Measurements from ENCODE around the gene GCK.

Gene GCK

GRCh38 chr7:44104860-44105771, 84.1 kb downstream of the GCK start:
- no peaks in the 10 kb centered on the region for H3K36me3 ChIP-seq (ENCODE audit: control insufficient read depth, insufficient read depth, low read length)
- peak overlapping the region; percentile 34 for H3K9ac ChIP-seq (ENCODE audit: low read length)
- no peak overlapping the region for H3K4me3 ChIP-seq (ENCODE audit: low read length)
- H3K9me3 ChIP-seq (ENCODE audit: control insufficient read depth, low read length) = no peaks in the 10 kb centered on the region
- H3K27me3 ChIP-seq (ENCODE audit: control insufficient read depth, insufficient read depth, low read length) = peaks cover 36% of the 10 kb centered on the region
- peaks cover 5% of the 10 kb centered on the region for H3K4me1 ChIP-seq (ENCODE audit: control insufficient read depth, insufficient read depth, low read length)

GRCh38 chr7:44103923-44104859, 85.0 kb downstream of the GCK start, which contains the start of gene AEBP1:
TSS of gene AEBP1 (plus strand) at chr7:44104345. CDS start at chr7:44104666, 321 bp downstream.
- H3K36me3 ChIP-seq (ENCODE audit: control insufficient read depth, insufficient read depth, low read length) = no peaks in the 10 kb centered on the region
- H3K4me3 ChIP-seq (ENCODE audit: low read length) = no peak within 1 kb of the TSS
- H3K9me3 ChIP-seq (ENCODE audit: control insufficient read depth, low read length) = no peaks in the 10 kb centered on the region
- peaks cover 36% of the 10 kb centered on the region for H3K27me3 ChIP-seq (ENCODE audit: control insufficient read depth, insufficient read depth, low read length)
- H3K4me1 ChIP-seq (ENCODE audit: control insufficient read depth, insufficient read depth, low read length) = peaks cover 5% of the 10 kb centered on the region
- H3K9ac ChIP-seq (ENCODE audit: low read length) = peak within 1 kb of the TSS; percentile 34

- Histone ChIP-seq H3K4me1 (ENCODE audit: control insufficient read depth, insufficient read depth, low read length) (peaks cover 5% of the 10 kb centered on the region), H3K9me3 (ENCODE audit: control insufficient read depth, low read length) (no peaks in the 10 kb centered on the region), H3K27me3 (ENCODE audit: control insufficient read depth, insufficient read depth, low read length) (peaks cover 36% of the 10 kb centered on the region), H3K4me3 (ENCODE audit: low read length) (no peak overlapping the region), H3K36me3 (ENCODE audit: control insufficient read depth, insufficient read depth, low read length) (no peaks in the 10 kb centered on the region), H3K9ac (ENCODE audit: low read length) (no peak overlapping the region)
Observed at GRCh38 chr7:44103566-44103922, 85.7 kb downstream of the GCK start.

- no peak overlapping the region for H3K4me3 ChIP-seq (ENCODE audit: low read length)
- no peaks in the 10 kb centered on the region for H3K9me3 ChIP-seq (ENCODE audit: control insufficient read depth, low read length)
- H3K4me1 ChIP-seq (ENCODE audit: control insufficient read depth, insufficient read depth, low read length) = peaks cover 5% of the 10 kb centered on the region
- peaks cover 36% of the 10 kb centered on the region for H3K27me3 ChIP-seq (ENCODE audit: control insufficient read depth, insufficient read depth, low read length)
- H3K9ac ChIP-seq (ENCODE audit: low read length) = no peak overlapping the region
- no peaks in the 10 kb centered on the region for H3K36me3 ChIP-seq (ENCODE audit: control insufficient read depth, insufficient read depth, low read length)
Observed at GRCh38 chr7:44102846-44103565, 86.2 kb downstream of the GCK start.

- no peak overlapping the region for H3K4me3 ChIP-seq (ENCODE audit: low read length)
- peaks cover 5% of the 10 kb centered on the region for H3K4me1 ChIP-seq (ENCODE audit: control insufficient read depth, insufficient read depth, low read length)
- no peaks in the 10 kb centered on the region for H3K9me3 ChIP-seq (ENCODE audit: control insufficient read depth, low read length)
- H3K9ac ChIP-seq (ENCODE audit: low read length) = no peak overlapping the region
- H3K36me3 ChIP-seq (ENCODE audit: control insufficient read depth, insufficient read depth, low read length) = no peaks in the 10 kb centered on the region
- H3K27me3 ChIP-seq (ENCODE audit: control insufficient read depth, insufficient read depth, low read length) = peaks cover 36% of the 10 kb centered on the region
Observed at GRCh38 chr7:44101966-44102845, 87.0 kb downstream of the GCK start.

DNA sequence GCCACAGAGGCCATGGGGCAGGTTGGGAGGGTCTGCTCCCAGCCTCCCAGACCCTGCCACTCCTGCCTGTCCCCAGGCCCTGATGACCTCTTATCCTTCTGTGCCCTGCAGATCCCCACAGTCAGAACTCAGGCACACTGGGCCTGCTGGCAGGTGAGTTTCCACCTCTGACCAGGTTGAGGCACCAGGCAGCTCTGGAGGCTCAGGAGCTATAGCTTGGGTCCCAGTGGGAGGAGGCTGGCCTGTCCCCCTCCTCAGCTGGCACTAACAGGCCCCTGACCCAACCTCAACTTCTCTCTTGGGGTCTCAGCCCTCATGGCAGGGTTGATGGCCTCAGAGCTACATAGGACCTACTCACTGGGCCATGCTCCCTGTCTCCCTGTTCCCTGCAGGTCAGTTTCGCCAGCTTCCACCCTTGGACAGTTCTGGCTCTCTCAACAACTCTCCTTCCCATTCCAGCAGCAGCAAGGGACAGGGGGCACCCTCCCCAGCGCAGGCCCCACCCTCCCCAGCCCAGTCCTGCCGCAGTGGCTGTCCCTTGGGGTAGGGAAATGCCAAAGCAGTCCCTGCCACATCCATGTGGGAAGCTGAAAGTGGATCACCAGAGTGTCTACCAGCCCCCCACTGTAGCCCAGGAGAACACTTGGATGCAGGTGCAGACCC, 87.8 kb downstream of the GCK start:
- H3K27me3 ChIP-seq (ENCODE audit: control insufficient read depth, insufficient read depth, low read length) = peaks cover 36% of the 10 kb centered on the region
- peaks cover 5% of the 10 kb centered on the region for H3K4me1 ChIP-seq (ENCODE audit: control insufficient read depth, insufficient read depth, low read length)
- no peak overlapping the region for H3K9ac ChIP-seq (ENCODE audit: low read length)
- no peaks in the 10 kb centered on the region for H3K9me3 ChIP-seq (ENCODE audit: control insufficient read depth, low read length)
- H3K4me3 ChIP-seq (ENCODE audit: low read length) = no peak overlapping the region
- no peaks in the 10 kb centered on the region for H3K36me3 ChIP-seq (ENCODE audit: control insufficient read depth, insufficient read depth, low read length)

DNA sequence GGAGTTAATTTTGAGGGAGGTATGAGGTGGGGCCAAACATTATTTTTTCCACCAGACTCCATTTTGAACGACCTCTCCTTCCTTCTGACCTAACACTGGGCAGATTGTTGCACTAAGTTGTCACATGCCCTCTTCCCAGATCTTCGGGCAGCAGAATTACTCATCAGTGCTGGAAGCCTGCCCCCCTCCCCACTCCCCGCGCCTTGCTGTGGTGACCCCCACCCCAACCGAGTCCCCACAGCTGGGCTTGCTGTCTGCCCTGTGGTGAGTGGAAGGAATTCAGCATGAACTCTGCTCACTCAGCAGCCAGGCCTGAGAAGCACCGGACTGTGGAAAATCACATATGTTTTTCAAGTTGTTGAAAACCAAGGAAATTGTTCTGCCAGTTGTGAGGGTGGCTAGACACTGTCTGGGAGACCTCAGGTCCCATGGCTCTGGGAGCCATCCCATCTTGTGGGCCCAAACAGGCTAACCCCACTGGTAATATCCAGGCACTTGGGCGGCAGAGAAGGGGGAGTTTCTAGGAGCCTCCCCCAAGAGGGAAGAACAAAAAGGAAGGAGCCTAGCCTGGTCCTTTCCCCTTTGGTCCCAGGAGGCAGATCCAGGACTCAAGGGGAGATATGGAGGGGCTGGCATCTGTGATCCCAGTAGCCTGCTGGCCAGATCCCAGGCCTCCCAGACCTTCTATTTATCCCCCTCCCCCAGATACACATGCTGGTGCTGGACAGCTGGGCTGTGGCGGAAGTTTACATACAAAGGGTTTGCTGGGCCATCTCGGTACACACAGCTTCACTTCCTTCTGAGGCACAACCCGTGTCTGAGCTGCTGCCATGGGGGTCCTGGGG, 88.6 kb downstream of the GCK start:
- Histone ChIP-seq H3K4me3 (ENCODE audit: low read length) (no peak overlapping the region), H3K4me1 (ENCODE audit: control insufficient read depth, insufficient read depth, low read length) (peaks cover 5% of the 10 kb centered on the region), H3K36me3 (ENCODE audit: control insufficient read depth, insufficient read depth, low read length) (no peaks in the 10 kb centered on the region), H3K9ac (ENCODE audit: low read length) (no peak overlapping the region), H3K9me3 (ENCODE audit: control insufficient read depth, low read length) (no peaks in the 10 kb centered on the region), H3K27me3 (ENCODE audit: control insufficient read depth, insufficient read depth, low read length) (peaks cover 31% of the 10 kb centered on the region)

- Histone ChIP-seq H3K27me3 (ENCODE audit: control insufficient read depth, insufficient read depth, low read length) (peaks cover 22% of the 10 kb centered on the region), H3K4me3 (ENCODE audit: low read length) (no peak overlapping the region), H3K9me3 (ENCODE audit: control insufficient read depth, low read length) (no peaks in the 10 kb centered on the region), H3K36me3 (ENCODE audit: control insufficient read depth, insufficient read depth, low read length) (no peaks in the 10 kb centered on the region), H3K9ac (ENCODE audit: low read length) (no peak overlapping the region), H3K4me1 (ENCODE audit: control insufficient read depth, insufficient read depth, low read length) (peaks cover 5% of the 10 kb centered on the region)
Observed at GRCh38 chr7:44099669-44100068, 89.6 kb downstream of the GCK start.

DNA sequence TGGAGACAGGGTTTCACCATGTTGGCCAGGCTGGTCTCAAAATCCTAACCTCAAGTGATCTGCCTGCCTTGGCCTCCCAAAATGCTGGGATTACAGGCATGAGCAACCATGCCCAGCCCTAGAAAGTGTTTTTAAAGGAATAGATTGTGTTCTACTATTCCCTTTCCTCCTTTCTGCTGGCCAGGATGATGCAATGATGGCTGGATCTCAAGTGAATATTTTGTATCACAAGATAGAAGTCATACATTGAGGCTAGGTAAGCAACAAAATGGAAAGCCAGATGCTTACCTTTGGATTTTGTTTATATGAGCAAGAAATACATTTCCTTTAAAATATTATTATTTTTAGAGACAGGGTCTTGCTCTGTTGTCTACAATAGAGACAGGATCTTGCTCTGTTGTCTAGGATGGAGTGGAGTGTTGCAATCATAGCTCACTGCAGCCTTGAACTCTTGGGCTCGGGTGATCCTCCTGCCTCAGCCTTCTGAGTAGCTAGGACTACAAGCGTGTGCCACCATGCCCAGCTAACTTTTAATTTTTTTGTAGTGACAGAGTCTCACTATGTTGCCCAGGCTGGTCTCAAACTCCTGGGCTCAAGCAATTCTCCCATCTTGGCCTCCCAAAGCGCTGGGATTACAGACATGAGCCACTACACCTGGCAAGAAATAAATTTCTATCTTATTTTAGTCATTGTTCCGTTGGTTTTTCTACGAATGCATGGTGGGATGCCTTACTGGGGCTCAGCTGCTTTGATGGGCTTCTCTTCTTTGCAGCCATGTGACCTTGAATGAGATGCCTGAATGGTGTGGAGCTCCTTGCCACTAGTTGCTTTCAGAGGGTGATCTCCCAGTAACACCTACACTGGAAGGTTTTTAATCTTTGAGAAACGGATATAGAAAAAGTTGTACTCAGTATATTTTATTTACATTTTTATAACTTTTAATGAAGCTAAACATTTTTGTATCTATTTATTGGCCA, 90.9 kb downstream of the GCK start:
- Histone ChIP-seq H3K27me3 (ENCODE audit: control insufficient read depth, insufficient read depth, low read length) (peaks cover 12% of the 10 kb centered on the region), H3K4me1 (ENCODE audit: control insufficient read depth, insufficient read depth, low read length) (peaks cover 5% of the 10 kb centered on the region), H3K4me3 (ENCODE audit: low read length) (no peak overlapping the region), H3K9ac (ENCODE audit: low read length) (no peak overlapping the region), H3K36me3 (ENCODE audit: control insufficient read depth, insufficient read depth, low read length) (no peaks in the 10 kb centered on the region), H3K9me3 (ENCODE audit: control insufficient read depth, low read length) (no peaks in the 10 kb centered on the region)

Measured in mucosa of stomach (tissue), 1 donor.